NCI-H1930 (cell line): Measurements from ENCODE around the gene GPR135.

Experiments
- DNase-seq, 2 experiments: peaks; one replicate each; lab custom pipeline; 2025; lab: John Stamatoyannopoulos, UW

The GPR135 gene

GRCh38 chr14:59465316-59466135, at the start of gene GPR135:
TSS of gene GPR135 (minus strand) at chr14:59465380. CDS start at chr14:59465226, 154 bp downstream.
- peak; percentile 29 to 55 for DNase-seq

GRCh38 chr14:59511916-59512575, 46.9 kb upstream of the GPR135 start:
- DNase-seq, result peak; percentile 13 to 21

- DNase-seq, result no peak
Measured at GRCh38 chr14:59510966-59511365, 45.8 kb upstream of the GPR135 start.

- no peak for DNase-seq
Measured at GRCh38 chr14:59510001-59510400, 44.8 kb upstream of the GPR135 start.

- no peak for DNase-seq
Measured at GRCh38 chr14:59509101-59509500, 43.9 kb upstream of the GPR135 start.

- no peak for DNase-seq
Measured at GRCh38 chr14:59507752-59508103, 42.5 kb upstream of the GPR135 start.

- DNase-seq, result peak in 1 of 2 experiments; percentile 19
Measured at GRCh38 chr14:59507063-59507751, 42.0 kb upstream of the GPR135 start.

- DNase-seq, result no peak
Measured at GRCh38 chr14:59503256-59503655, 38.1 kb upstream of the GPR135 start.

- no peak for DNase-seq
Measured at GRCh38 chr14:59500732-59501131, 35.6 kb upstream of the GPR135 start.

GRCh38 chr14:59492384-59492783, 27.2 kb upstream of the GPR135 start:
- no peak for DNase-seq

- no peak for DNase-seq
Measured at GRCh38 chr14:59490756-59491155, 25.6 kb upstream of the GPR135 start.

- no peak for DNase-seq
Measured at GRCh38 chr14:59484639-59485175, 19.5 kb upstream of the GPR135 start.

- peak; percentile 95 to 97 for DNase-seq
Measured at GRCh38 chr14:59483819-59484638, 18.8 kb upstream of the GPR135 start, which contains the start of the genes JKAMP and L3HYPDH. TSS of gene JKAMP (plus strand) at chr14:59484517. CDS start at chr14:59484590, 73 bp downstream. TSS of gene L3HYPDH (minus strand) at chr14:59484408. CDS start at chr14:59484316, 92 bp downstream.

GRCh38 chr14:59483363-59483762, 18.2 kb upstream of the GPR135 start:
- no peak for DNase-seq

- no peak for DNase-seq
Measured at GRCh38 chr14:59482541-59483331, 17.6 kb upstream of the GPR135 start.

- no peak for DNase-seq
Measured at GRCh38 chr14:59481871-59482540, 16.8 kb upstream of the GPR135 start.

GRCh38 chr14:59481407-59481806, 16.2 kb upstream of the GPR135 start:
- no peak for DNase-seq

GRCh38 chr14:59480166-59480565, 15.0 kb upstream of the GPR135 start:
- no peak for DNase-seq

- no peak for DNase-seq
Measured at GRCh38 chr14:59478540-59478939, 13.4 kb upstream of the GPR135 start.

GRCh38 chr14:59475709-59476108, 10.5 kb upstream of the GPR135 start:
- no peak for DNase-seq
